HepG2 (cell line): Measurements from ENCODE around the gene SH2D3A. TPM values are rescaled to one million over a fixed set of nuclear protein-coding genes. Genes with fewer than 3 reads are reported as not detected.
A peak's percentile ranks its signal among the peaks of the same experiment; 100 is the strongest.

Source experiments
- ZNF567 ChIP-seq: sonication (generic); formaldehyde crosslinking; IDR thresholded peaks from 2 replicates; pipeline ENCODE4 v1.8.1; 2023; ENCODE audit warnings: mild to moderate bottlenecking, missing genetic modification reagents, borderline replicate concordance
- polyA plus RNA-seq, 8 experiments: library from polyadenylated mRNA; depleted of rRNA in 3 of 8; stranded (reverse) in 7 of 8; unstranded in 1 of 8; fragments of >200 nt; fragmentation: Illumina TruSeq in 4 of 8; extraction: Trizol in 4 of 8; gene quantifications; 2 replicates each; pipeline versions ENCODE4 v1.2.1 to v1.2.3, GENCODE V29; 2011 to 2016; ENCODE audit warnings: low read depth in 4 of 8, missing spikeins in 1 of 8, mixed read lengths in 1 of 8; ENCODE audit not compliant: insufficient read depth in 1 of 8
- total RNA-seq, 5 experiments: library from RNA; depleted of rRNA; stranded (reverse); fragments of >200 nt; fragmentation: Illumina TruSeq; extraction: Trizol; gene quantifications; 2 replicates each; pipeline ENCODE4 v1.2.3, GENCODE V29; 2016; ENCODE audit warnings: low read depth in 1 of 5
- TF ChIP-seq, protein P1 (sequence below), 2 experiments: fragments of 450-650 bp in 1 of 2; sonication (generic) in 1 of 2; formaldehyde crosslinking in 1 of 2; IDR thresholded peaks; 2 replicates each; pipeline versions ENCODE4 v1.6.1 to v1.8.0; 2016 to 2022; ENCODE audit warnings: antibody characterized with exemption in 1 of 2, mild to moderate bottlenecking in 1 of 2, missing genetic modification reagents in 1 of 2
- TF ChIP-seq, protein P2 (sequence below): sonication (generic); formaldehyde crosslinking; IDR thresholded peaks from 2 replicates; pipeline ENCODE4 v1.9.0; 2021; ENCODE audit warnings: mild to moderate bottlenecking, missing genetic modification reagents
- TF ChIP-seq, protein P3 (sequence below): sonication (generic); formaldehyde crosslinking; IDR thresholded peaks from 2 replicates; pipeline ENCODE4 v1.5.0; 2020; ENCODE audit warnings: missing genetic modification reagents

Gene SH2D3A
- total and polyA plus RNA-seq, 2 of the 13 experiments (the other 11 are each of a cell fraction or from before 2014, with no cell fraction given) = 1.0 to 2.2 TPM

DNA sequence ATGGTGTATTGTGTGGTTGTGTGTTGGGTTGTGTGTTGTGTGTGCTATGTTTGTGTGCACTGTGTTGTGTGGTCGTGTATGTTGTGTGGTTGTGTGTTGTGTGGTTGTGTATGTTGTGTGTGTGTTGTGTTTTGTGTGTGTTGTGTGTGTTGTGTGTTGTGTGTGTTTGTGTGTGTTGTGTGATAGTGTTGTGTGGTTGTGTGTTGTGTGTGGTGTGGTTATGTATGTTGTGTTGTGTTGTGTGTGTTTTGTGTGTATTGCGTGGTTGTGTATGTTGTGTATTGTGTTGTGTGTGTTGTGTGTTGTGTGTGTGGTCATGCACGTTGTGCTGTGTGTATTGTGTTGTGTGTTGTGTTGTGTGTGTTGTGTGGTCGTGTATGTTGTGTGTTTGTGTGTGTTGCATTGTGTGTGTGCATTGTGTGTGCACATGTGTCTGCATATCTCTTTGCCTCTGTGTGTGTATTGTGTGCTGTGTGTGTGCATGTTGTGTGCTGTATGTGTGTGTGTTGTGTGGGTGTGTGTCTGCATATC is 49.7 kb downstream of the SH2D3A start (continued):
- TF ChIP-seq, protein P1, sequence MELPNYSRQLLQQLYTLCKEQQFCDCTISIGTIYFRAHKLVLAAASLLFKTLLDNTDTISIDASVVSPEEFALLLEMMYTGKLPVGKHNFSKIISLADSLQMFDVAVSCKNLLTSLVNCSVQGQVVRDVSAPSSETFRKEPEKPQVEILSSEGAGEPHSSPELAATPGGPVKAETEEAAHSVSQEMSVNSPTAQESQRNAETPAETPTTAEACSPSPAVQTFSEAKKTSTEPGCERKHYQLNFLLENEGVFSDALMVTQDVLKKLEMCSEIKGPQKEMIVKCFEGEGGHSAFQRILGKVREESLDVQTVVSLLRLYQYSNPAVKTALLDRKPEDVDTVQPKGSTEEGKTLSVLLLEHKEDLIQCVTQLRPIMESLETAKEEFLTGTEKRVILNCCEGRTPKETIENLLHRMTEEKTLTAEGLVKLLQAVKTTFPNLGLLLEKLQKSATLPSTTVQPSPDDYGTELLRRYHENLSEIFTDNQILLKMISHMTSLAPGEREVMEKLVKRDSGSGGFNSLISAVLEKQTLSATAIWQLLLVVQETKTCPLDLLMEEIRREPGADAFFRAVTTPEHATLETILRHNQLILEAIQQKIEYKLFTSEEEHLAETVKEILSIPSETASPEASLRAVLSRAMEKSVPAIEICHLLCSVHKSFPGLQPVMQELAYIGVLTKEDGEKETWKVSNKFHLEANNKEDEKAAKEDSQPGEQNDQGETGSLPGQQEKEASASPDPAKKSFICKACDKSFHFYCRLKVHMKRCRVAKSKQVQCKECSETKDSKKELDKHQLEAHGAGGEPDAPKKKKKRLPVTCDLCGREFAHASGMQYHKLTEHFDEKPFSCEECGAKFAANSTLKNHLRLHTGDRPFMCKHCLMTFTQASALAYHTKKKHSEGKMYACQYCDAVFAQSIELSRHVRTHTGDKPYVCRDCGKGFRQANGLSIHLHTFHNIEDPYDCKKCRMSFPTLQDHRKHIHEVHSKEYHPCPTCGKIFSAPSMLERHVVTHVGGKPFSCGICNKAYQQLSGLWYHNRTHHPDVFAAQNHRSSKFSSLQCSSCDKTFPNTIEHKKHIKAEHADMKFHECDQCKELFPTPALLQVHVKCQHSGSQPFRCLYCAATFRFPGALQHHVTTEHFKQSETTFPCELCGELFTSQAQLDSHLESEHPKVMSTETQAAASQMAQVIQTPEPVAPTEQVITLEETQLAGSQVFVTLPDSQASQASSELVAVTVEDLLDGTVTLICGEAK (IDR thresholded peaks at IDR 0.05) = peak; percentile 19
- TF ChIP-seq, protein P1 (CRISPR knock-in tag; IDR thresholded peaks at IDR 0.05) = no peak
- TF ChIP-seq, protein P2, sequence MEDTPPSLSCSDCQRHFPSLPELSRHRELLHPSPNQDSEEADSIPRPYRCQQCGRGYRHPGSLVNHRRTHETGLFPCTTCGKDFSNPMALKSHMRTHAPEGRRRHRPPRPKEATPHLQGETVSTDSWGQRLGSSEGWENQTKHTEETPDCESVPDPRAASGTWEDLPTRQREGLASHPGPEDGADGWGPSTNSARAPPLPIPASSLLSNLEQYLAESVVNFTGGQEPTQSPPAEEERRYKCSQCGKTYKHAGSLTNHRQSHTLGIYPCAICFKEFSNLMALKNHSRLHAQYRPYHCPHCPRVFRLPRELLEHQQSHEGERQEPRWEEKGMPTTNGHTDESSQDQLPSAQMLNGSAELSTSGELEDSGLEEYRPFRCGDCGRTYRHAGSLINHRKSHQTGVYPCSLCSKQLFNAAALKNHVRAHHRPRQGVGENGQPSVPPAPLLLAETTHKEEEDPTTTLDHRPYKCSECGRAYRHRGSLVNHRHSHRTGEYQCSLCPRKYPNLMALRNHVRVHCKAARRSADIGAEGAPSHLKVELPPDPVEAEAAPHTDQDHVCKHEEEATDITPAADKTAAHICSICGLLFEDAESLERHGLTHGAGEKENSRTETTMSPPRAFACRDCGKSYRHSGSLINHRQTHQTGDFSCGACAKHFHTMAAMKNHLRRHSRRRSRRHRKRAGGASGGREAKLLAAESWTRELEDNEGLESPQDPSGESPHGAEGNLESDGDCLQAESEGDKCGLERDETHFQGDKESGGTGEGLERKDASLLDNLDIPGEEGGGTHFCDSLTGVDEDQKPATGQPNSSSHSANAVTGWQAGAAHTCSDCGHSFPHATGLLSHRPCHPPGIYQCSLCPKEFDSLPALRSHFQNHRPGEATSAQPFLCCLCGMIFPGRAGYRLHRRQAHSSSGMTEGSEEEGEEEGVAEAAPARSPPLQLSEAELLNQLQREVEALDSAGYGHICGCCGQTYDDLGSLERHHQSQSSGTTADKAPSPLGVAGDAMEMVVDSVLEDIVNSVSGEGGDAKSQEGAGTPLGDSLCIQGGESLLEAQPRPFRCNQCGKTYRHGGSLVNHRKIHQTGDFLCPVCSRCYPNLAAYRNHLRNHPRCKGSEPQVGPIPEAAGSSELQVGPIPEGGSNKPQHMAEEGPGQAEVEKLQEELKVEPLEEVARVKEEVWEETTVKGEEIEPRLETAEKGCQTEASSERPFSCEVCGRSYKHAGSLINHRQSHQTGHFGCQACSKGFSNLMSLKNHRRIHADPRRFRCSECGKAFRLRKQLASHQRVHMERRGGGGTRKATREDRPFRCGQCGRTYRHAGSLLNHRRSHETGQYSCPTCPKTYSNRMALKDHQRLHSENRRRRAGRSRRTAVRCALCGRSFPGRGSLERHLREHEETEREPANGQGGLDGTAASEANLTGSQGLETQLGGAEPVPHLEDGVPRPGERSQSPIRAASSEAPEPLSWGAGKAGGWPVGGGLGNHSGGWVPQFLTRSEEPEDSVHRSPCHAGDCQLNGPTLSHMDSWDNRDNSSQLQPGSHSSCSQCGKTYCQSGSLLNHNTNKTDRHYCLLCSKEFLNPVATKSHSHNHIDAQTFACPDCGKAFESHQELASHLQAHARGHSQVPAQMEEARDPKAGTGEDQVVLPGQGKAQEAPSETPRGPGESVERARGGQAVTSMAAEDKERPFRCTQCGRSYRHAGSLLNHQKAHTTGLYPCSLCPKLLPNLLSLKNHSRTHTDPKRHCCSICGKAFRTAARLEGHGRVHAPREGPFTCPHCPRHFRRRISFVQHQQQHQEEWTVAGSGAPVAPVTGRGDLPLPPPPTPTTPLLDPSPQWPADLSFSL (CRISPR knock-in tag) = peak; percentile 100
- TF ChIP-seq, protein P3, sequence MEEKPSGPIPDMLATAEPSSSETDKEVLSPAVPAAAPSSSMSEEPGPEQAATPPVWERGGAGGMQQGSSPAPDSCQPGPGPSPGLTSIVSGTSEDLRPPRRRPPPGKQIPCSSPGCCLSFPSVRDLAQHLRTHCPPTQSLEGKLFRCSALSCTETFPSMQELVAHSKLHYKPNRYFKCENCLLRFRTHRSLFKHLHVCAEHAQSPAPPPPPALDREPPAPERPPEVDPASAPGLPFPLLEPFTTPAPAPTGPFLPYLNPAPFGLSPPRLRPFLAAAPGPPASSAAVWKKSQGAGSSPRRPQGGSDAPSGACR (CRISPR knock-in tag) = 0 out of 2 replicates have a peak, but pooled peaks have one; percentile 4
- no peak for TF ChIP-seq ZNF567 (CRISPR knock-in tag)
